Activated B cell treated with CpG ODN at 0.5 μM for 24 hours (primary cell): ENCODE measurements around the gene HTR1D. TPM values are rescaled to one million over a fixed set of nuclear protein-coding genes. Genes with fewer than 3 reads are reported as not detected.

Source experiments
- ATAC-seq: fragments of 200-7000 bp; cut with Tn5 transposase; one replicate; pipeline ENCODE4 v1.10.0; 2021; ENCODE audit warnings: low read depth, mild to moderate bottlenecking, moderate library complexity
- CTCF ChIA-PET: fragments of 350-600 bp; sonication (Branson Sonifier 250); formaldehyde crosslinking; loops from one replicate; lab custom pipeline; 2021; ENCODE audit warnings: antibody characterized with exemption; lab: Charles Lee
- POLR2A ChIA-PET: fragments of 350-600 bp; sonication (Branson Sonifier 250); formaldehyde crosslinking; loops from one replicate; lab custom pipeline; 2021; ENCODE audit warnings: antibody characterized with exemption; lab: Charles Lee
- DNase-seq: peaks from one replicate; pipeline ENCODE4 v3.0.0; 2022
- H3K27ac Mint-ChIP-seq: one replicate; pipeline ENCODE4 v1.8.0; 2020; ENCODE audit warnings: mixed read lengths
- H3K27me3 Mint-ChIP-seq: one replicate; pipeline ENCODE4 v1.8.0; 2021; ENCODE audit warnings: mixed read lengths
- H3K36me3 Mint-ChIP-seq: one replicate; pipeline ENCODE4 v1.8.0; 2021; ENCODE audit warnings: low read depth, mixed read lengths
- H3K4me1 Mint-ChIP-seq: one replicate; pipeline ENCODE4 v1.8.0; 2021; ENCODE audit warnings: mixed read lengths
- H3K4me3 Mint-ChIP-seq: one replicate; pipeline ENCODE4 v1.8.0; 2020; ENCODE audit warnings: mild to moderate bottlenecking, mixed read lengths
- H3K9me3 Mint-ChIP-seq: one replicate; pipeline ENCODE4 v1.8.0; 2020; ENCODE audit warnings: mixed read lengths
- intact Hi-C: fragments of 100-400 bp; cut with micrococcal nuclease; formaldehyde crosslinking; loops from one replicate; pipeline ENCODE4 v1.15.1; 2024
- total RNA-seq: library from RNA; stranded (reverse); gene quantifications from 2 replicates; pipeline ENCODE4 v1.2.3, GENCODE V29; 2022
- TF ChIP-seq, protein P1 (sequence below): fragments of 200-600 bp; IDR thresholded peaks from one replicate; pipeline ENCODE4 v1.8.0; 2022; ENCODE audit warnings: antibody characterized with exemption, mild to moderate bottlenecking

HTR1D gene
- total RNA-seq, 1 donor from 2014 or later: not detected

- Mint-ChIP-seq H3K27me3 (no peaks in the 10 kb centered on the region), H3K9me3 (no peaks in the 10 kb centered on the region), H3K4me3 (no peak overlapping the region), H3K36me3 (no peaks in the 10 kb centered on the region), H3K27ac (no peak overlapping the region), H3K4me1 (peaks cover 10% of the 10 kb centered on the region)
- TF ChIP-seq, protein P1, sequence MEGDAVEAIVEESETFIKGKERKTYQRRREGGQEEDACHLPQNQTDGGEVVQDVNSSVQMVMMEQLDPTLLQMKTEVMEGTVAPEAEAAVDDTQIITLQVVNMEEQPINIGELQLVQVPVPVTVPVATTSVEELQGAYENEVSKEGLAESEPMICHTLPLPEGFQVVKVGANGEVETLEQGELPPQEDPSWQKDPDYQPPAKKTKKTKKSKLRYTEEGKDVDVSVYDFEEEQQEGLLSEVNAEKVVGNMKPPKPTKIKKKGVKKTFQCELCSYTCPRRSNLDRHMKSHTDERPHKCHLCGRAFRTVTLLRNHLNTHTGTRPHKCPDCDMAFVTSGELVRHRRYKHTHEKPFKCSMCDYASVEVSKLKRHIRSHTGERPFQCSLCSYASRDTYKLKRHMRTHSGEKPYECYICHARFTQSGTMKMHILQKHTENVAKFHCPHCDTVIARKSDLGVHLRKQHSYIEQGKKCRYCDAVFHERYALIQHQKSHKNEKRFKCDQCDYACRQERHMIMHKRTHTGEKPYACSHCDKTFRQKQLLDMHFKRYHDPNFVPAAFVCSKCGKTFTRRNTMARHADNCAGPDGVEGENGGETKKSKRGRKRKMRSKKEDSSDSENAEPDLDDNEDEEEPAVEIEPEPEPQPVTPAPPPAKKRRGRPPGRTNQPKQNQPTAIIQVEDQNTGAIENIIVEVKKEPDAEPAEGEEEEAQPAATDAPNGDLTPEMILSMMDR: no peak
- ChIA-PET POLR2A (interaction anchor here (0.6 to 1.2 kb wide), 2 partner anchors 9 to 36 kb away, joined by 3 to 5 read pairs; no protein-coding TSS in a partner anchor), CTCF (interaction anchor here (1.0 to 3.0 kb wide), 3 partner anchors 24 to 62 kb away, joined by 3 to 10 read pairs (median 7); no protein-coding TSS in a partner anchor)
- DNase-seq (no peak), ATAC-seq (no peak)
- intact Hi-C loops: no loop called here
Measured at GRCh38 chr1:23159963-23160877, 57.1 kb downstream of the HTR1D start.

DNA sequence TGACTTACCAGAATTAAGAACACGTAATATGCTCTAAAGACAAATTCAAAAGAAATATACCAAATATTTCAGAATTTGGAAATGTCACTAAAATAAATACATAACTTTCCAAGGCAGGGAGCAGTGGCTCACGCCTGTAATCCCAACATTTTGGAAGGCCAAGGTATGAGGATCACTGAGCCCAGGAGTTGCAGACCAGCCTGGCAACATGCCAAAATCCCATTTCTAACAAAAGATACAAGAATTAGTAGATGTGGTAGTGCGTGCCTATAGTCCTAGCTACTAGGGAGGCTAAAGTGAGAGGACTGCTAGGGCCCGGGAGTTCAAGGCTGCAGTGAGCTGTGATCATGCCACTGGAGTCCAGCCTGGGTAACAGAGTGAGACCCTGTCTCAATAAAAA is 60.4 kb downstream of the HTR1D start:
- ATAC-seq: no peak
- POLR2A ChIA-PET: no interaction called here
- no peaks in the 10 kb centered on the region for H3K9me3 Mint-ChIP-seq
- H3K27ac Mint-ChIP-seq: no peak overlapping the region
- DNase-seq: no peak
- H3K4me3 Mint-ChIP-seq: no peak overlapping the region
- no peaks in the 10 kb centered on the region for H3K27me3 Mint-ChIP-seq
- CTCF ChIA-PET: no interaction called here
- intact Hi-C loops: no loop called here
- TF ChIP-seq, protein P1: no peak
- no peaks in the 10 kb centered on the region for H3K36me3 Mint-ChIP-seq
- H3K4me1 Mint-ChIP-seq: peaks cover 10% of the 10 kb centered on the region

- H3K27ac Mint-ChIP-seq: no peak overlapping the region
- no peak overlapping the region for H3K4me3 Mint-ChIP-seq
- intact Hi-C loops: no loop called here
- H3K27me3 Mint-ChIP-seq: no peaks in the 10 kb centered on the region
- ATAC-seq (no peak), DNase-seq (no peak)
- ChIA-PET POLR2A (no interaction called here), CTCF (no interaction called here)
- H3K36me3 Mint-ChIP-seq: no peaks in the 10 kb centered on the region
- H3K4me1 Mint-ChIP-seq: peaks cover 15% of the 10 kb centered on the region
- TF ChIP-seq, protein P1: no peak
- no peaks in the 10 kb centered on the region for H3K9me3 Mint-ChIP-seq
Measured at GRCh38 chr1:23152966-23153684, 64.2 kb downstream of the HTR1D start.

GRCh38 chr1:23150742-23151141 is 66.6 kb downstream of the HTR1D start:
- H3K9me3 Mint-ChIP-seq: no peaks in the 10 kb centered on the region
- peaks cover 8% of the 10 kb centered on the region for H3K4me1 Mint-ChIP-seq
- TF ChIP-seq, protein P1: no peak
- intact Hi-C loops: no loop called here
- ChIA-PET POLR2A (no interaction called here), CTCF (no interaction called here)
- H3K27ac Mint-ChIP-seq: no peak overlapping the region
- ATAC-seq: no peak
- DNase-seq: no peak
- no peak overlapping the region for H3K4me3 Mint-ChIP-seq
- H3K36me3 Mint-ChIP-seq: no peaks in the 10 kb centered on the region
- no peaks in the 10 kb centered on the region for H3K27me3 Mint-ChIP-seq

- intact Hi-C loops: no loop called here
- no peak overlapping the region for H3K4me3 Mint-ChIP-seq
- no peak for ATAC-seq
- POLR2A ChIA-PET: no interaction called here
- DNase-seq: no peak
- H3K27ac Mint-ChIP-seq: no peak overlapping the region
- no peaks in the 10 kb centered on the region for H3K36me3 Mint-ChIP-seq
- TF ChIP-seq, protein P1: no peak
- CTCF ChIA-PET: no interaction called here
- H3K4me1 Mint-ChIP-seq: peaks cover 5% of the 10 kb centered on the region
- no peaks in the 10 kb centered on the region for H3K9me3 Mint-ChIP-seq
- H3K27me3 Mint-ChIP-seq: no peaks in the 10 kb centered on the region
Measured at GRCh38 chr1:23150125-23150524, 67.2 kb downstream of the HTR1D start.
